ENCODE data around the gene OR5A2. TPM values are rescaled to one million over a fixed set of nuclear protein-coding genes. Genes with fewer than 3 reads are reported as not detected.
"Not testable (repeated sequence)": the region's sequence is repeated elsewhere in the genome, so short reads cannot be mapped to it uniquely, and the experiment has no call there.

The OR5A2 gene
- not detected in 2 replicates for total RNA-seq

- no peak within 1 kb of the TSS for H3K4me3 ChIP-seq (ENCODE audit: low read depth, low read length)
- no peak for DNase-seq (ENCODE audit: low read depth)
- no peak for TF ChIP-seq CTCF (conservative IDR thresholded peaks at IDR 0.05; ENCODE audit: low read depth, low read length)
Measured at GRCh38 chr11:59426361-59427067, at the start of gene OR5A2. Gene OR5A2, minus strand, starts transcription at chr11:59426413. Its CDS starts 3,460 bp downstream, at chr11:59422953.

GRCh38 chr11:59475176-59475575, 49.0 kb upstream of the OR5A2 start:
- no peak overlapping the region for H3K4me3 ChIP-seq (ENCODE audit: low read depth, low read length)
- no peak for TF ChIP-seq CTCF (conservative IDR thresholded peaks at IDR 0.05; ENCODE audit: low read depth, low read length)
- no peak for DNase-seq (ENCODE audit: low read depth)

GRCh38 chr11:59473015-59473414, 46.8 kb upstream of the OR5A2 start, which contains the start of gene OR4D10:
Gene OR4D10, plus strand, starts transcription at chr11:59473315. Its CDS starts 4,115 bp downstream, at chr11:59477430.
- no peak for TF ChIP-seq CTCF (conservative IDR thresholded peaks at IDR 0.05; ENCODE audit: low read depth, low read length)
- DNase-seq (ENCODE audit: low read depth), result no peak
- no peak within 1 kb of the TSS for H3K4me3 ChIP-seq (ENCODE audit: low read depth, low read length)

- no peak for TF ChIP-seq CTCF (conservative IDR thresholded peaks at IDR 0.05; ENCODE audit: low read depth, low read length)
- no peak overlapping the region for H3K4me3 ChIP-seq (ENCODE audit: low read depth, low read length)
- no peak for DNase-seq (ENCODE audit: low read depth)
Measured at GRCh38 chr11:59463190-59463641, 37.0 kb upstream of the OR5A2 start.

GRCh38 chr11:59459916-59460315, 33.7 kb upstream of the OR5A2 start:
- no peak for DNase-seq (ENCODE audit: low read depth)
- no peak overlapping the region for H3K4me3 ChIP-seq (ENCODE audit: low read depth, low read length)
- TF ChIP-seq CTCF (conservative IDR thresholded peaks at IDR 0.05; ENCODE audit: low read depth, low read length), result no peak

- H3K4me3 ChIP-seq (ENCODE audit: low read depth, low read length), result no peak within 1 kb of the TSS
- TF ChIP-seq CTCF (conservative IDR thresholded peaks at IDR 0.05; ENCODE audit: low read depth, low read length), result no peak
- no peak for DNase-seq (ENCODE audit: low read depth)
Measured at GRCh38 chr11:59456661-59457060, 30.4 kb upstream of the OR5A2 start, which contains the start of gene OR4D6. Gene OR4D6, plus strand, starts transcription at chr11:59456961. Its CDS starts 0 bp downstream, at chr11:59456961.

GRCh38 chr11:59448484-59448883, 22.3 kb upstream of the OR5A2 start:
- H3K4me3 ChIP-seq (ENCODE audit: low read depth, low read length), result no peak overlapping the region
- TF ChIP-seq CTCF (conservative IDR thresholded peaks at IDR 0.05; ENCODE audit: low read depth, low read length), result no peak
- no peak for DNase-seq (ENCODE audit: low read depth)

GRCh38 chr11:59445624-59446023, 19.4 kb upstream of the OR5A2 start:
- DNase-seq (ENCODE audit: low read depth); H3K4me3 ChIP-seq (ENCODE audit: low read depth, low read length): not testable (repeated sequence)

Measured in epithelial cell of proximal tubule (primary cell).